ENCODE results near the gene ZNF83. TPM values are rescaled to one million over a fixed set of nuclear protein-coding genes. Genes with fewer than 3 reads are reported as not detected.
A peak's percentile ranks its signal among the peaks of the same experiment; 100 is the strongest.
"Not testable (repeated sequence)": the region's sequence is repeated elsewhere in the genome, so short reads cannot be mapped to it uniquely, and the experiment has no call there.

The ZNF83 gene
- total RNA-seq, 2 donors from 2014 or later, result 30.7 to 46.2 TPM

DNA sequence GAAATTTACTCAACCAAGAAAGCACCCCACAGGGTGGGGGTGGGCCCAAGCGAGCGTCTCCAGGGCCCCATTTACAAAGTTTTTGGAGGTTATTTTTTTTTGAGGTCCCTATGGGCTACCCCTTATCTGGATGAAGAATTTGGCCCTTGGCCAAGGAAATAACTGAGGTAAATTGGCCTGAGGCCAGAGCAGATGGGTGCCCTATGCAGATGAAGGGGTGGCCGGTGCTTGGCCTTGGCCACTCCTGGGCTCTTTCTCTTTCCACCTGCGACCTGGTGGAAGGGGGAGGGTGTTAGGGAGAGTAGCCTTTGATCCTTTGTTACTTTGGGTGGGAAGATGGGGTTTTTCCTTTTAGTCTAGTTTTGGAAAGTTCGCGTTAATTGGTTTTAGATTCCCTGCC lies 52.6 kb downstream of the ZNF83 start:
- H3K9me3 ChIP-seq, result peaks cover 0 to 20% (median 0%) of the 10 kb centered on the region in 3 donors
- ATAC-seq (no peak), DNase-seq (peak in 1 of 4 donors; percentile 3)
- H3K4me3 ChIP-seq, result no peak overlapping the region
- WGBS, 2 donors, result 77 to 88% methylated on average over 6 of the region's 6 CpGs
- H3K36me3 ChIP-seq (replicated peaks in 1 of 2; ENCODE audit: insufficient read depth in 1 of 2, low read depth in 2 of 2), result peaks cover 5 to 13% of the 10 kb centered on the region in 2 donors
- TF ChIP-seq, protein P1, sequence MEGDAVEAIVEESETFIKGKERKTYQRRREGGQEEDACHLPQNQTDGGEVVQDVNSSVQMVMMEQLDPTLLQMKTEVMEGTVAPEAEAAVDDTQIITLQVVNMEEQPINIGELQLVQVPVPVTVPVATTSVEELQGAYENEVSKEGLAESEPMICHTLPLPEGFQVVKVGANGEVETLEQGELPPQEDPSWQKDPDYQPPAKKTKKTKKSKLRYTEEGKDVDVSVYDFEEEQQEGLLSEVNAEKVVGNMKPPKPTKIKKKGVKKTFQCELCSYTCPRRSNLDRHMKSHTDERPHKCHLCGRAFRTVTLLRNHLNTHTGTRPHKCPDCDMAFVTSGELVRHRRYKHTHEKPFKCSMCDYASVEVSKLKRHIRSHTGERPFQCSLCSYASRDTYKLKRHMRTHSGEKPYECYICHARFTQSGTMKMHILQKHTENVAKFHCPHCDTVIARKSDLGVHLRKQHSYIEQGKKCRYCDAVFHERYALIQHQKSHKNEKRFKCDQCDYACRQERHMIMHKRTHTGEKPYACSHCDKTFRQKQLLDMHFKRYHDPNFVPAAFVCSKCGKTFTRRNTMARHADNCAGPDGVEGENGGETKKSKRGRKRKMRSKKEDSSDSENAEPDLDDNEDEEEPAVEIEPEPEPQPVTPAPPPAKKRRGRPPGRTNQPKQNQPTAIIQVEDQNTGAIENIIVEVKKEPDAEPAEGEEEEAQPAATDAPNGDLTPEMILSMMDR (IDR thresholded peaks at IDR 0.05), result no peak
- no peak for TF ChIP-seq POLR2A (IDR thresholded peaks at IDR 0.05)
- intact Hi-C loops (cut with DNase I), result no loop called here
- no peaks in the 10 kb centered on the region for H3K27me3 ChIP-seq
- H3K4me1 ChIP-seq, result no peaks in the 10 kb centered on the region
- peak overlapping the region in 1 of 4 donors; percentile 52 for H3K27ac ChIP-seq

DNA sequence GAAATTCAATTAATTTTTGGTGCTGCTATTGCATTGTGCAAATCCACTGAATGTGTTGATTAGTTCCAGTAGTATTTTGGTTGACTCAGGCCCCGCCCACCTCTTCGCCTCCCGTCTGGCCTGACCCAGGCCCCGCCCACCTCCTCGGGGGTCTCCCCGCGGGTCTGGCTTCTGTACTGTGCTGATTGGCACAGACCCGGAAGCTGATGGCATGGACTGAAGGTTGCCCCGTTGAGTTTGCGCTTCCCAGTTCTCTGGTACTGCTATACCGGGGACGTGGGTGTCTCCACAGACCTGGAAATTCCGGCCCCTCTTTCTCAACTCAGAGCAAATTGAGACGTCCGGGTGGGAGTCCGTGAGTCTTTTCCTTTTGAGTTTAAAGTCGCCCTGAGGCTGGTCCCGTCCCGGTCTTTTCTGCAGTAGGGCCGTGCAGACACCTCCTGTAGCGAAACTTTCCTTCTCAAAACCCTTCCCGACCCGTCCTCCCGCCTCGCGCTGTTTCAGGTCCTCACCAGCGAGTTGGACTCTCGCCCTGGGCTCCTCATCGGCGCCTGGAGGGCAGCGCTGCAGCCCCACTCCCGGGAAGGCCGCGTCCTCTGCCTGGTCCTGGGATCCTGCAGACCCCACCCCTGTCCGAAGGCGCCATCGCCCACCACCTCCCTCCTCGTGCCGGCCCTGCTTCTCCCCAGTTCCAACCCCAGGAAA lies 53.3 kb downstream of the ZNF83 start:
- no peak overlapping the region for H3K4me3 ChIP-seq
- intact Hi-C loops (cut with DNase I), result no loop called here
- no peaks in the 10 kb centered on the region for H3K4me1 ChIP-seq
- WGBS, 2 donors, result 46 to 75% methylated on average over 35 to 36 of the region's 39 CpGs
- H3K36me3 ChIP-seq (replicated peaks in 1 of 2; ENCODE audit: insufficient read depth in 1 of 2, low read depth in 2 of 2), result peaks cover 5 to 13% of the 10 kb centered on the region in 2 donors
- DNase-seq, result peak in 1 of 4 donors; percentile 19
- H3K27me3 ChIP-seq, result no peaks in the 10 kb centered on the region
- peak in 1 of 3 donors; percentile 32 for TF ChIP-seq POLR2A (IDR thresholded peaks at IDR 0.05)
- TF ChIP-seq, protein P1 (IDR thresholded peaks at IDR 0.05), result no peak
- H3K27ac ChIP-seq, result peak overlapping the region in 1 of 4 donors; percentile 52
- peaks cover 0 to 20% (median 0%) of the 10 kb centered on the region in 3 donors for H3K9me3 ChIP-seq
- no peak for ATAC-seq

DNA sequence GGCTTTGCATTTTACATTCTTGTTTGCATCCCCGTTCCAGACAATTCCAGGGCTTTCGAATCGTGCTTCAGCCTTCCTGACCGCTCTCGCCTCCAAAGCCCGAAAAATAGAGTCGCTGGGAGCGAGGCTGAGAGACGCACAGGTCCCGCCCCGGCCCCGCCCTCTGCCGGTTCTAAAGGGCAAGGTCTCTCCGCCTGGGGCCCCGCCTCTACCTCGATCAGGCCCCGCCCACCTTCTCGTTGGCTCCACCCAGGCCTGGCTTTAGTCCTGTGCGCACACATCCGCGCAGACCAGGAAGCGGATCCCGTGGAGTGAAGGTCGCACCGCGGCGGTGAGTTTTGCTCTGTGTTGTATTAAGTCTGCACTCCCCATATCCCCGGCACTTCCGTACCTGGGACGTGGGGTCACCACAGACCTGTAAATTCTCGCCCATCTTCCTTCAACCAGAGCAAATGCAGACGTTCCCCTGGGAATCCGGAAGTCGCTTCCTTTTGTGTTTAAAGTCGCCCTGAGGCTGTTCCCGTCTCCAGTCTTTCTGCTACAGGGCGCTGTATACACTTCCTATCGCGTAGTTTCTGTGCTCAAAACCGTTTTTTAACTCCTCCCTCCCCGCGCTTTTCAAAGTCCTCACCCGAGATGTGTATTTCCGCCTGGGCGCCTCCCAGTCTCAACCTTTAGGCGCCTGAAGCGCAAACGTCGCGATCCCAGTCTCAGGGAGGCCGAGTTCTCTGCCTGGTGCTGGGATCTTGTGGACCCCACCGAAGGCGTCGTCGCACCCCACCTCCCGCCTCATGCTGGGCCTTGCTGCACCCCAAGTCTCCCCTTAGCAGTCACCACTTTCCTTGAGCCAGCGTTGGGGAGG lies 67.9 kb downstream of the ZNF83 start, which contains the start of gene ZNF701:
TSS of gene ZNF701 (plus strand) at position 288 of the 862 bp plus-strand sequence. CDS start 3,861 bp downstream, outside the sequence.
- peak within 1 kb of the TSS; percentile 65 to 87 for H3K4me3 ChIP-seq
- TF ChIP-seq, protein P1 (IDR thresholded peaks at IDR 0.05), result peak in 5 of 7 experiments; percentile 17 to 43 (median 31)
- TF ChIP-seq POLR2A (IDR thresholded peaks at IDR 0.05), result peak; percentile 43 to 90 (median 88)
- ATAC-seq (peak; percentile 98), DNase-seq (peak; percentile 92 to 96 (median 94))
- peak within 1 kb of the TSS; percentile 45 to 87 (median 62) for H3K27ac ChIP-seq
- intact Hi-C loops (cut with DNase I), result no loop called here
- peaks cover 8% of the 10 kb centered on the region for H3K4me1 ChIP-seq
- no peaks in the 10 kb centered on the region for H3K27me3 ChIP-seq
- H3K9me3 ChIP-seq, result no peaks in the 10 kb centered on the region
- H3K36me3 ChIP-seq (replicated peaks in 1 of 2; ENCODE audit: insufficient read depth in 1 of 2, low read depth in 2 of 2), result peaks cover 0 to 3% of the 10 kb centered on the region in 2 donors
- 0 to 1% methylated on average over 35 to 57 of the region's 57 CpGs for WGBS, 2 donors

GRCh38 chr19:52569638-52569999 lies 68.5 kb downstream of the ZNF83 start:
- H3K27me3 ChIP-seq; H3K36me3 ChIP-seq (replicated peaks in 1 of 2; ENCODE audit: insufficient read depth in 1 of 2, low read depth in 2 of 2); intact Hi-C loops (cut with DNase I); H3K9me3 ChIP-seq; H3K4me1 ChIP-seq: not testable (repeated sequence)
- DNase-seq (peak in 2 of 4 donors; percentile 30 to 33), ATAC-seq (peak; percentile 44)
- peak overlapping the region; percentile 45 to 87 (median 62) for H3K27ac ChIP-seq
- WGBS, 2 donors, result 4 to 7% methylated on average over 13 of the region's 13 CpGs
- H3K4me3 ChIP-seq, result peak overlapping the region in 1 of 2 donors; percentile 65

- TF ChIP-seq POLR2A (IDR thresholded peaks at IDR 0.05), result no peak
- TF ChIP-seq, protein P1 (IDR thresholded peaks at IDR 0.05), result no peak
- no peak for ATAC-seq
- Histone ChIP-seq H3K27me3 (no peaks in the 10 kb centered on the region), H3K27ac (no peak overlapping the region), H3K4me3 (no peak overlapping the region), H3K4me1 (peaks cover 8% of the 10 kb centered on the region), H3K36me3 (replicated peaks in 1 of 2; ENCODE audit: insufficient read depth in 1 of 2, low read depth in 2 of 2) (no peaks in the 10 kb centered on the region), H3K9me3 (peaks cover 0 to 6% (median 2%) of the 10 kb centered on the region in 3 donors)
- DNase-seq, result no peak
- 95 to 98% methylated on average over 14 of the region's 14 CpGs for WGBS, 2 donors
- intact Hi-C loops (cut with DNase I), result no loop called here
Observed at GRCh38 chr19:52567921-52568320, 70.2 kb downstream of the ZNF83 start.
